ENCODE measurements around the gene SMIM27.

GRCh38 chr9:32589083-32589723 lies 37.1 kb downstream of the SMIM27 start:
- TF ChIP-seq CTCF (conservative IDR thresholded peaks at IDR 0.05; ENCODE audit: low read depth, low read length) = peak; percentile 55
- no peak for TF ChIP-seq POLR2A (IDR thresholded peaks at IDR 0.05; ENCODE audit: low read depth, low read length)
- TF ChIP-seq RAD21 (IDR thresholded peaks at IDR 0.05; ENCODE audit: low read length) = peak; percentile 52
- no peak for TF ChIP-seq CHD1 (IDR thresholded peaks at IDR 0.05; ENCODE audit: low read depth, low read length)
- TF ChIP-seq SMC3 (IDR thresholded peaks at IDR 0.05; ENCODE audit: low read depth, low read length) = peak; percentile 55
- no peak for TF ChIP-seq NFE2L2 (IDR thresholded peaks at IDR 0.05; ENCODE audit: low read depth, low read length)
- TF ChIP-seq MAFK (IDR thresholded peaks at IDR 0.05; ENCODE audit: low read depth, low read length) = no peak
- TF ChIP-seq CEBPB (IDR thresholded peaks at IDR 0.05; ENCODE audit: low read depth, low read length) = 0 out of 2 replicates have a peak, but pooled peaks have one; percentile 9
- TF ChIP-seq MXI1 (IDR thresholded peaks at IDR 0.05; ENCODE audit: borderline replicate concordance, low read depth, low read length) = no peak
- TF ChIP-seq BHLHE40 (IDR thresholded peaks at IDR 0.05; ENCODE audit: low read depth, low read length) = no peak
- TF ChIP-seq RCOR1 (IDR thresholded peaks at IDR 0.05; ENCODE audit: insufficient replicate concordance, low read length) = no peak
- no peak for TF ChIP-seq RFX5 (IDR thresholded peaks at IDR 0.05; ENCODE audit: low read depth, low read length)
- no peak for TF ChIP-seq FOS (IDR thresholded peaks at IDR 0.05; ENCODE audit: low read depth, low read length)

All from IMR-90 (cell line).